HG03097 (cell line): ENCODE data around the gene HCRTR1.

Source experiments
- ATAC-seq: cut with Tn5 transposase; IDR thresholded peaks from one replicate; pipeline ENCODE4 v1.9.1; 2021; ENCODE audit not compliant: unreplicated experiment, low FRiP score

HCRTR1 gene

DNA sequence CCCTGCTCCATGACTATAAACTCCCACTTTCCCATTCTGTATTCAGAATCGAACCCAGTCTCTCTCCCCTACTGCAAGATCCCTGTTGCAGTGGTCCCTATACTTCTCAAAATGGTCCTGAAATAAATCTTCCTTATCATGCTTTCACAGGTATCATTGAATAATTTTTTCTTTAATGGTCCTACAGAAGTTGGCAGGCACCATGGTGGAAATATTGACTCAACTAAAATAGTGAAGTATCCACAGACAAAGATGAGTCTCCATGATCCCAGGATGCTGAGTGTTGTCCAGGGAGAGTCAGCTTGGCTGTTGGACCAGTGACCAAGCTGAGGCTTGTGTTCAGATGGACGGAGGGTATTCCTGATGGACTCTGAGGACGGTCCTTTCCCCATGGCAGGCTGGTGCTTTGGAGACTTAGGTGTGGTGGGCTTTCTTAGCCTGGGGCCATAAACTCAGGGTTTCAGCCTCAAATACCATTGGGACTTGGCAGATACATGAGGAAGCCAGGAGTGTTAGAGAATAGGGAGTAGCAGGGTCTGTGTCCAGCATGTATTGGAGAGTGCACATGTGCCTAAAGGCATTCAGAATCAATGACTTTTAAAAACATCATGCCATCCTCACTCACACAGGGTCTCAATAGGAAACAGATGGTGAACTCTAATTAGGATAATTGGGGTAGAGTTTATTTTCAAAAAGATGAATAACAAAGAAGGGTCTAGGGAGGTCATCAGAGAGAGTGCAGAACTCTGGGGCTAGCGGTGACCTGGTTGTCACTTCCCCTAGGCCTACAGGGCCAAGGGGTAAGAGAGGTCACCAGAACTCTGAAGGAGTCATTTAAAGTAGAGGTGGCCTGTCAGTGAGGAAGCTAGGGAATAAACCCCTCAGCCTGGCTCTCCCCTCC, 21.4 kb upstream of the HCRTR1 start:
- no peak for ATAC-seq

- no peak for ATAC-seq
These were observed 20.8 kb upstream of the HCRTR1 start for GRCh38 chr1:31596737-31597097.

DNA sequence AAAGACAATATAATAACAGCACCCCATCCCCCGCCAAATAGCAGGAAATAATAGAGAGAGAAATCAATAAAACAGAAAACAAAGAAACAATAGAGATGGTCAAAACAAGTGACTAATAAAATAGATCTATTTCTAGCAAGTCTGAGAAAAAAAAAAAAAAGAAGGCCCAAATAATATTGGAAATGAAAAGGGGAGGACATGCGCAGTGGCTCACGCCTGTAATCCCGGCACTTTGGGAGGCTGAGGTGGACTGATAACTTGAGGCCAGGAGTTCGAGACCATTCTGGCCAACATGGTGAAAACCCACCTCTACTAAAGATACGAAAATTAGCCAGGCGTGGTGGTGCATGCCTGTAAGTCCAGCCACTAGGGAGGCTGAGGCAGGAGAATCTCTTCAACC, 18.5 kb upstream of the HCRTR1 start:
- no peak for ATAC-seq

GRCh38 chr1:31600641-31601040, 16.8 kb upstream of the HCRTR1 start:
- no peak for ATAC-seq

DNA sequence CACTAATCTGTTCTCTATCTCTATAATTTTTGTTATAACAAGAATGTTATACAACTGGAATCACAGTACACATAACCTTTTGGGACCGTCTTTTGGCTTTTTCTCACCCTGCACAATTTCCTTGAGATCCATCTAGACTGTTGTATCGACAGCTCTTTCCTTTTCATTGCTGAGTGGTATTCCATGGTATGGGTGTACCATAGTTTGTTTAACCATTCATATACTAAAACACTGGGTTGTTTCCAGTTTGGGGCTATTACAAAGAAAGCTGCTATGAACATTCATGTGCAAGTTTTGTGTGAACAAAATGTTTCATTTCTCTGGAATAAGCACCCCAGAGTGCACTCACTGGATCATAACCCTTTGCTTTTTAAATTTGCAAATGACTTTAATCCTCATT, 15.4 kb upstream of the HCRTR1 start:
- ATAC-seq: no peak

DNA sequence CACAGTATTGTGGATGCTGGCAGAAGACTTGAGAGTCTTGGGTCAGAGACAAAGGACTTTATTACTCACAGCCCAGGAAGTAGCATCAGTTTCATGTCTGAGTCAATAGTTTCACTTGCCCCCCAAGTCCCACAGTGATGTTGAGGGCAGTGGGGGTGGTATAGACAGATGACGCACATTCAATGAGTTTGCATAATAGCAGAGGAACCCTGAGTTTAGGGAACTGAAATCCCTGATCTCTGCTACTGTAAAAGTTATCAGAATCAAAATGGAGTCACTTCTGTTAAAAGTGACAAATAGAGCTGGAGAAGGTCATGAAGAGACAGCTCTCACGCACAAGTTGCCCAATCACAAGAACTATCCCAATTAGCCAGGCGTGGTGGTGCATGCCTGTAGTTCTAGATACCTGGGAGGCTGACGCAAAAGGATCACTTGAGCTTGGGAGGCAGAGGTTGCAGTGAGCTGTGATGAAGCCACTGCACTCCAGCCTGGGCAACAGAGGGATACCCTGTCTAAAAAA, 11.5 kb upstream of the HCRTR1 start:
- peak; percentile 85 for ATAC-seq

GRCh38 chr1:31607360-31607759, 10.1 kb upstream of the HCRTR1 start:
- ATAC-seq: no peak

- ATAC-seq: no peak
These were observed 7.9 kb upstream of the HCRTR1 start for GRCh38 chr1:31609514-31610118.

- no peak for ATAC-seq
These were observed 3.0 kb upstream of the HCRTR1 start for GRCh38 chr1:31614414-31615005.

DNA sequence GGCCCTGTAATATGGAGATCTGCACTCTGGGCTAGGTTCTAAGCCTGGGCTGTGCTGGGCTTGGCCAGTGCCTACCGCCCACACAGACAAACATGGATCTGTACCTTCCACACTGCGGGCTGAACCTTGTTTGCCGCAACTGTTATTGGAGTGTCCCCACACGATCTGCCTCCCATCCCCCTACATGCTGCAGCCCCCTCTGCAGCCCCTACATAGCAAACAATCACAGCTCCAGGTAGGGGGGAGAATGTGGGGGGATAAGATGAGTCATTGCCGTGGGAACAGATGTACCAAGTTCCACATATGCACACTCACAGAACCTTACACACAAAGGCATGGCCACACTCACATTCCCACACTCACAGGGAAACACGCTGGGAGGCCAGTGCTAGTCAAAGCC, 2.1 kb upstream of the HCRTR1 start:
- no peak for ATAC-seq

GRCh38 chr1:31615939-31616338, 1.6 kb upstream of the HCRTR1 start:
- no peak for ATAC-seq

GRCh38 chr1:31617916-31618746, 642 bp downstream of the HCRTR1 start:
- no peak for ATAC-seq

DNA sequence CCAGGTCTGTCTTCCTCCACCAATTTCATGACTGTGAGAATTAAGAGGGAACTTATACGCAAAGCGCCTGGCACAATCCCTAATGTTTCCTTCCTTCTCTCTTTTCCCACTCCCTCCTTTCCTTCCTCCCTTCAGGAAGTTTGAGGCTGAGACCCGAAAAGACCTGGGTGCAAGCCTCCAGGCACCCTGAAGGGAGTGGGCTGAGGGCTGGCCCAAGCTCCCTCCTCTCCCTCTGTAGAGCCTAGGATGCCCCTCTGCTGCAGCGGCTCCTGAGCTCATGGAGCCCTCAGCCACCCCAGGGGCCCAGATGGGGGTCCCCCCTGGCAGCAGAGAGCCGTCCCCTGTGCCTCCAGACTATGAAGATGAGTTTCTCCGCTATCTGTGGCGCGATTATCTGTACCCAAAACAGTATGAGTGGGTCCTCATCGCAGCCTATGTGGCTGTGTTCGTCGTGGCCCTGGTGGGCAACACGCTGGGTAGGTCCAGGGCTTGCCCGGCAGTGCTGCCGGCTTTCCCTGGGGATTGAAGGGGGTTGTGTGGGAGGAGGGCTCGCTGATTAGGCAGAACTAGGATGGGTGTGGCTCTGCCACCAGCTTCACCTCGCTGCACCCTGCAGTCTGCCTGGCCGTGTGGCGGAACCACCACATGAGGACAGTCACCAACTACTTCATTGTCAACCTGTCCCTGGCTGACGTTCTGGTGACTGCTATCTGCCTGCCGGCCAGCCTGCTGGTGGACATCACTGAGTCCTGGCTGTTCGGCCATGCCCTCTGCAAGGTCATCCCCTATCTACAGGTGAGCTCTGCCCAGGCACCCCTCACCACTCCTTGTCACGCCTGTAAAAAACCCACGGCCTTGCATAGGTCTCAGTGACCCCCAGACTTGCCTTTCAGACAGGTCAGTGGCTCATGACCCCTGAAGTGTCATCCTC, 1.7 kb downstream of the HCRTR1 start:
- no peak for ATAC-seq

DNA sequence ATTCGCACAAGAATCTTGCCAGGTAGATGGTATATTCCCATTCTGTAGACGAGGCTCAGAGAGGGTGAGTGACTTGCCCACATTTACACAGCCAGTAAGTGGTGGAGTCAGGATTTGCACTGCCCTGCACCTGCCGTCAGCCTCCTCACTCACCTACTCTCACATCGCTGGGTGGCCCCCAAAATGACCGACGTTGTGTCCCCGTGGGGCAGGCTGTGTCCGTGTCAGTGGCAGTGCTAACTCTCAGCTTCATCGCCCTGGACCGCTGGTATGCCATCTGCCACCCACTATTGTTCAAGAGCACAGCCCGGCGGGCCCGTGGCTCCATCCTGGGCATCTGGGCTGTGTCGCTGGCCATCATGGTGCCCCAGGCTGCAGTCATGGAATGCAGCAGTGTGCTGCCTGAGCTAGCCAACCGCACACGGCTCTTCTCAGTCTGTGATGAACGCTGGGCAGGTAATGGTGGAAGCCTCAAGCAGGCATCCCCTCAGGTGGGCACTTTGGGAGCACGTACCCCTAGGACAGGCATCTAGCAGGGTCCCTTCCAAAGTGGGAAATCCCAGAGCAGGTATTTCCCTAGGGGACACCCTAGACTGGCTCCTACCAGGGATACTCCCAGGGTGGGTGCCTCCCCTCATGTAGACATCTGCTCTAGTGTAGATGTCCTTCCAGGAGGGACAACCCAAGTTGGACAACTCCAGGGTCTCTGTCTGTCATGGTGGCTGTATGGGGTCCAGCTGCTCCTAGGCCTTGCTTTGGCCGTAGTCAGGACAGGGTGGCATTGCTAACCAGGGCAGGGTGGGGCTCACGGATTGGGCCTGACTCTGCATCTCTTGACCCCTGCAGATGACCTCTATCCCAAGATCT, 3.4 kb downstream of the HCRTR1 start:
- no peak for ATAC-seq

DNA sequence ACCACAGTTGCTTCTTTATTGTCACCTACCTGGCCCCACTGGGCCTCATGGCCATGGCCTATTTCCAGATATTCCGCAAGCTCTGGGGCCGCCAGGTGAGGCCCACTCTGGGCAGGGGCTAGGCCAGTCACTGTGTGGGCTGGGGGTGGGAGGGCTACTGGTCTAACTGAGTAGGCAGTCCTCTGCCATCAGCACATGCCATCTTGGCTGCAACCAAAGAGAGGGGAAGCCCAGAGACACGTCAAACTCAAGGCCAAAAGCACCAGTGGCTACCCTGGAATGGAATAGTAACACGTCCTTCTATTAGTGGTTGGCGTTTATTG, 4.0 kb downstream of the HCRTR1 start:
- ATAC-seq: no peak

GRCh38 chr1:31621847-31622730, 4.6 kb downstream of the HCRTR1 start:
- ATAC-seq: no peak

GRCh38 chr1:31623365-31623764, 5.9 kb downstream of the HCRTR1 start:
- no peak for ATAC-seq

DNA sequence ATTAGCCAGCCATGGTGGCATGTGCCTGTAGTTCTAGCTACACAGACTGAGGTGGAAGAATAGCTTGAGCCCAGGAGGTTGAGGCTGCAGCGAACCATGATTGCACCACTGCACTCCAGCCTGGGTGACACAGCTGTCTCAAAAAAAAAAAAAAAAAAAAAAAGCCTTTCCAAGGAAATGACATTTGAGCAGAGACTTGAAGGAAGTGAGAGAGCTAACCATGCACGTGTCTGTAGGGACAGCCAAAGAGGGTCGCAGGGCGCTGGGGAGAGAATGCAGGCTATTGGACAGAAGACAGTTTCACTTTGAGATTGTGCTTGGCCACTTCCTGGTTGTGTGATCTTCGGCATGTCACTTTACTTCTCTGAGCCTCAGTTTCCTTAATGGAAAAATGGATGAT, 6.8 kb downstream of the HCRTR1 start:
- ATAC-seq: no peak
